Neuronal stem cell (in vitro differentiated cells): ENCODE results near the gene NDUFC2.
"Not testable (repeated sequence)": the region's sequence is repeated elsewhere in the genome, so short reads cannot be mapped to it uniquely, and the experiment has no call there.

Experiments used
- DNase-seq: peaks from one replicate; pipeline ENCODE4 v3.0.0-alpha.2; 2013; ENCODE audit warnings: low spot score
- H2AFZ ChIP-seq: one replicate; pipeline ENCODE4 v1.6.1; 2013; ENCODE audit warnings: mild to moderate bottlenecking, low read length, inconsistent platforms
- H2AK5ac ChIP-seq: 2 replicates; pipeline ENCODE4 v1.6.1; 2013; ENCODE audit warnings: low read depth, mild to moderate bottlenecking, inconsistent platforms, low read length, moderate library complexity, mixed read lengths
- H2BK120ac ChIP-seq: 2 replicates; pipeline ENCODE4 v1.6.1; 2013; ENCODE audit warnings: low read depth, mild to moderate bottlenecking, inconsistent platforms, low read length, moderate library complexity, mixed read lengths
- H2BK12ac ChIP-seq: one replicate; pipeline ENCODE4 v1.6.1; 2013; ENCODE audit warnings: low read length, inconsistent platforms
- H2BK15ac ChIP-seq: 2 replicates; pipeline ENCODE4 v1.6.1; 2013; ENCODE audit warnings: mild to moderate bottlenecking, low read length, inconsistent platforms, mixed read lengths
- H2BK5ac ChIP-seq: one replicate; pipeline ENCODE4 v1.6.1; 2013; ENCODE audit warnings: inconsistent platforms, mild to moderate bottlenecking, low read length, moderate library complexity
- H3K14ac ChIP-seq: one replicate; pipeline ENCODE4 v1.6.1; 2013; ENCODE audit warnings: low read length, inconsistent platforms
- H3K18ac ChIP-seq: 2 replicates; pipeline ENCODE4 v1.6.1; 2013; ENCODE audit warnings: low read length, inconsistent platforms
- H3K23ac ChIP-seq: 2 replicates; pipeline ENCODE4 v1.6.1; 2013; ENCODE audit warnings: low read depth, mild to moderate bottlenecking, mixed read lengths, low read length, inconsistent platforms; ENCODE audit not compliant: poor library complexity
- H3K27ac ChIP-seq: replicated peaks from 3 replicates; pipeline ENCODE4 v1.5.1; 2013; ENCODE audit warnings: low read length, inconsistent platforms
- H3K27me3 ChIP-seq, 3 experiments: 2 replicates each; pipeline ENCODE4 v1.6.1; 2013; ENCODE audit warnings: low read length in 3 of 3, mild to moderate bottlenecking in 2 of 3, inconsistent platforms in 1 of 3, low read depth in 1 of 3, mixed read lengths in 1 of 3, moderate library complexity in 1 of 3; ENCODE audit not compliant: control insufficient read depth in 3 of 3, insufficient read depth in 3 of 3
- H3K36me3 ChIP-seq, 2 donors: replicated peaks in 1 of 2; 2 replicates each; pipeline ENCODE4 v1.6.1; 2013; ENCODE audit warnings: low read length in 2 of 2; ENCODE audit not compliant: control insufficient read depth in 2 of 2, insufficient read depth in 2 of 2
- H3K4ac ChIP-seq: 2 replicates; pipeline ENCODE4 v1.6.1; 2013; ENCODE audit warnings: inconsistent platforms, mild to moderate bottlenecking, low read length, moderate library complexity
- H3K4me1 ChIP-seq, 2 donors: 1 replicate in 1 of 2; 2 replicates in 1 of 2; pipeline ENCODE4 v1.6.1; 2013; ENCODE audit warnings: low read length in 2 of 2, low read depth in 1 of 2; ENCODE audit not compliant: control insufficient read depth in 2 of 2, insufficient read depth in 1 of 2
- H3K4me2 ChIP-seq: one replicate; pipeline ENCODE4 v1.6.1; 2013; ENCODE audit warnings: mild to moderate bottlenecking, low read length, inconsistent platforms; ENCODE audit not compliant: insufficient read depth, poor library complexity, severe bottlenecking
- H3K4me3 ChIP-seq, 2 donors: 2 replicates each; pipeline ENCODE4 v1.5.1; 2013; ENCODE audit warnings: low read length in 2 of 2, mild to moderate bottlenecking in 2 of 2, inconsistent platforms in 1 of 2, moderate library complexity in 1 of 2
- H3K79me1 ChIP-seq: one replicate; pipeline ENCODE4 v1.6.1; 2013; ENCODE audit warnings: low read depth, mild to moderate bottlenecking, inconsistent platforms, low read length, moderate library complexity
- H3K9ac ChIP-seq: one replicate; pipeline ENCODE4 v1.6.1; 2013; ENCODE audit warnings: mild to moderate bottlenecking, low read depth, low read length, inconsistent platforms; ENCODE audit not compliant: poor library complexity
- H3K9me3 ChIP-seq, 2 donors: replicated peaks in 1 of 2; 2 replicates each; pipeline versions ENCODE3 to v1.6.1; 2013; ENCODE audit warnings: low read length in 2 of 2, mild to moderate bottlenecking in 2 of 2, inconsistent platforms in 1 of 2, low read depth in 1 of 2, mixed read lengths in 1 of 2, moderate library complexity in 1 of 2; ENCODE audit not compliant: control insufficient read depth in 2 of 2, insufficient read depth in 1 of 2
- H4K8ac ChIP-seq: one replicate; pipeline ENCODE4 v1.6.1; 2013; ENCODE audit warnings: low read depth, mild to moderate bottlenecking, inconsistent platforms, low read length, moderate library complexity
- H4K91ac ChIP-seq: one replicate; pipeline ENCODE4 v1.6.1; 2013; ENCODE audit warnings: low read length, low read depth, mild to moderate bottlenecking, inconsistent platforms; ENCODE audit not compliant: poor library complexity
- WGBS, 2 donors: extraction: QIAGEN DNeasy Blood & Tissue Kit; methylation state at CpG; one replicate each; pipeline ENCODE4 v1.1.7; 2013; ENCODE audit warnings: missing lambda C conversion rate in 2 of 2, mixed read lengths in 1 of 2; ENCODE audit not compliant: insufficient read length in 2 of 2, insufficient replicate concordance in 1 of 2; ENCODE audit errors: extremely low coverage in 2 of 2; 5-methylcytosine and 5-hydroxymethylcytosine counted together

Gene NDUFC2

GRCh38 chr11:78086521-78087074, 6.9 kb upstream of the NDUFC2 start:
- not testable (repeated sequence) for H2AK5ac ChIP-seq, H3K79me1 ChIP-seq, DNase-seq, H4K91ac ChIP-seq, H4K8ac ChIP-seq, H3K9ac ChIP-seq, H2BK12ac ChIP-seq, H3K9me3 ChIP-seq, H3K27ac ChIP-seq, H2BK120ac ChIP-seq, H2BK15ac ChIP-seq, H3K27me3 ChIP-seq, H3K4me2 ChIP-seq, H3K4ac ChIP-seq, H3K4me1 ChIP-seq, H3K36me3 ChIP-seq, H3K4me3 ChIP-seq, H3K14ac ChIP-seq, H3K23ac ChIP-seq, H2AFZ ChIP-seq, H2BK5ac ChIP-seq, H3K18ac ChIP-seq
- no CpG with 5 or more reads among the region's 6 CpGs for WGBS, 2 donors

DNA sequence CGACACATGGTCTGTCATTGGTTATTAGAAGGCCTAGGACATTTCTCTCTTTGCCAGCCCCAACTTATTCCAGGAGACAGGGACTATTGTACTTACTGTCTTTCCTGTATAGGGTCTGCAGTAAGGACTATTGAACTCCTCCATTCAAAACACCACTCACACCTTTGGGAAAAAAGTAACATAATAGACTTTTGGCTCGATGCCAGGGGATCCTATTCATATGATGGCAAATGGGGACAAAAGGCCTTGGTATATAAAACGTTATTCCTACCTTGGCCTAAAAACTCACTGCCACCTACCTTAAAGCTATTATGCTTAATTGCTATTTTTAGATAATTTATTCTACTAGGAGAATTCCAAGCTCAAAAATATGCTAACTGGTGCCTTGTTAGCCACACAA, 6.3 kb upstream of the NDUFC2 start:
- no peak overlapping the region for H3K14ac ChIP-seq
- no peak overlapping the region for H2BK120ac ChIP-seq
- WGBS, 2 donors, result no CpG with 5 or more reads among the region's 3 CpGs
- H4K8ac ChIP-seq, result no peak overlapping the region
- H3K9me3 ChIP-seq, result no peaks in the 10 kb centered on the region
- no peak overlapping the region for H3K18ac ChIP-seq
- no peaks in the 10 kb centered on the region for H3K79me1 ChIP-seq
- H3K27me3 ChIP-seq, result no peaks in the 10 kb centered on the region
- no peak for DNase-seq
- no peak overlapping the region for H2BK12ac ChIP-seq
- no peak overlapping the region for H3K4me3 ChIP-seq
- H3K23ac ChIP-seq, result no peak overlapping the region
- no peaks in the 10 kb centered on the region for H3K36me3 ChIP-seq
- H2AK5ac ChIP-seq, result no peak overlapping the region
- no peak overlapping the region for H3K4me2 ChIP-seq
- no peak overlapping the region for H2BK15ac ChIP-seq
- no peaks in the 10 kb centered on the region for H3K4me1 ChIP-seq
- H3K4ac ChIP-seq, result no peak overlapping the region
- H3K9ac ChIP-seq, result no peak overlapping the region
- no peak overlapping the region for H2AFZ ChIP-seq
- no peak overlapping the region for H4K91ac ChIP-seq
- no peak overlapping the region for H3K27ac ChIP-seq
- H2BK5ac ChIP-seq, result no peak overlapping the region

DNA sequence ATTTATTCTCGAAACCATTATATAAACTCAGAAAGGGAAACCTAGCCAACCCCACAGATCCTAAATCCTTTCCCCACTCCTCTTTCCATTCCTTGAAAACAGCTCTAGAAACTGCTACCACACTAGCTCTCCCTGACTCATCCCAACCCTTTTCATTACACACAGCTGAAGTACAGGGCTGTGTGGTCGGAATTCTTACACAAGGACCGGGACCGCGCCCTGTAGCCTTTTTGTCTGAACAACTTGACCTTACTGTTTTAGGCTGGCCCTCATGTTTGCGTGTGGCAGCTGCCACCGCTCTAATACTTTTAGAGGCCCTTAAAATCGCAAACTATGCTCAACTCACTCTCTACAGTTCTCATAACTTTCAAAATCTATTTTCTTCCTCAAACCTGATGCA, 4.8 kb upstream of the NDUFC2 start:
- not testable (repeated sequence) for H3K18ac ChIP-seq, H3K36me3 ChIP-seq, H3K4me3 ChIP-seq, H3K9me3 ChIP-seq, H2BK15ac ChIP-seq, H3K4ac ChIP-seq, H3K14ac ChIP-seq, H4K91ac ChIP-seq, H3K27me3 ChIP-seq, H3K27ac ChIP-seq, H3K23ac ChIP-seq, H3K9ac ChIP-seq, H2AK5ac ChIP-seq, H2AFZ ChIP-seq, H2BK120ac ChIP-seq, DNase-seq, H3K4me1 ChIP-seq, H3K4me2 ChIP-seq, H2BK5ac ChIP-seq, H2BK12ac ChIP-seq, H3K79me1 ChIP-seq, H4K8ac ChIP-seq
- 100% methylated on average over 1 of the region's 8 CpGs; no CpG with 5 or more reads in 1 of the 2 donors for whole genome bisulfite sequencing, 2 donors

GRCh38 chr11:78083021-78083420, 3.4 kb upstream of the NDUFC2 start:
- Histone ChIP-seq H3K9me3 (no peaks in the 10 kb centered on the region), H3K36me3 (peaks cover 0 to 3% of the 10 kb centered on the region in 2 donors), H4K8ac (no peak overlapping the region), H3K23ac (no peak overlapping the region), H3K4me2 (no peak overlapping the region), H4K91ac (no peak overlapping the region), H2BK5ac (no peak overlapping the region), H3K18ac (no peak overlapping the region), H2BK15ac (no peak overlapping the region), H2AFZ (no peak overlapping the region), H3K79me1 (peaks cover 3% of the 10 kb centered on the region), H2BK12ac (no peak overlapping the region), H3K27ac (no peak overlapping the region), H3K4ac (no peak overlapping the region), H3K14ac (no peak overlapping the region), H3K9ac (no peak overlapping the region), H3K4me1 (peaks cover 3 to 11% of the 10 kb centered on the region in 2 donors), H3K27me3 (no peaks in the 10 kb centered on the region), H2BK120ac (no peak overlapping the region), H3K4me3 (no peak overlapping the region), H2AK5ac (no peak overlapping the region)
- no peak for DNase-seq
- WGBS, 2 donors, result no CpG with 5 or more reads among the region's 4 CpGs
